Calu3 (cell line): ENCODE results near the gene CSRP3. TPM values are rescaled to one million over a fixed set of nuclear protein-coding genes. Genes with fewer than 3 reads are reported as not detected.

ENCODE experiments used
- BruUV-seq: library from RNA; stranded (reverse); fragments of 400-500 nt; replicated peaks from 2 replicates; lab custom pipeline; 2021; lab: Mats Ljungman, UMichigan
- CTCF ChIA-PET: fragments of 300-600 bp; sonication (Branson Sonifier 250); formaldehyde crosslinking; loops from one replicate; lab custom pipeline; 2022; ENCODE audit warnings: antibody characterized with exemption; lab: Charles Lee
- DNase-seq: peaks from one replicate; pipeline ENCODE4 v3.0.0; 2022
- H3K27ac Mint-ChIP-seq: one replicate; pipeline ENCODE4 v1.8.0; 2022; ENCODE audit warnings: mixed read lengths; ENCODE audit not compliant: unreplicated experiment
- H3K27me3 Mint-ChIP-seq: one replicate; pipeline ENCODE4 v1.8.0; 2022; ENCODE audit warnings: mixed read lengths; ENCODE audit not compliant: unreplicated experiment
- H3K36me3 Mint-ChIP-seq: one replicate; pipeline ENCODE4 v1.8.0; 2022; ENCODE audit warnings: mild to moderate bottlenecking, moderate library complexity, mixed read lengths; ENCODE audit not compliant: insufficient read depth, unreplicated experiment
- H3K4me1 Mint-ChIP-seq: one replicate; pipeline ENCODE4 v1.8.0; 2022; ENCODE audit warnings: mild to moderate bottlenecking, low read depth, mixed read lengths; ENCODE audit not compliant: unreplicated experiment
- H3K4me3 Mint-ChIP-seq: one replicate; pipeline ENCODE4 v1.8.0; 2022; ENCODE audit warnings: mild to moderate bottlenecking, low read depth, moderate library complexity, mixed read lengths; ENCODE audit not compliant: unreplicated experiment
- H3K9me3 Mint-ChIP-seq: one replicate; pipeline ENCODE4 v1.8.0; 2022; ENCODE audit warnings: low read depth, mixed read lengths; ENCODE audit not compliant: unreplicated experiment
- intact Hi-C: fragments of 100-400 bp; cut with micrococcal nuclease; formaldehyde crosslinking; loops from one replicate; pipeline ENCODE4 v1.10.0; 2022; ENCODE audit not compliant: unreplicated experiment
- total RNA-seq: library from RNA; stranded (reverse); gene quantifications from 2 replicates; pipeline ENCODE4 v1.2.3, GENCODE V29; 2022
- TF ChIP-seq, protein P1 (sequence below): fragments of 200-600 bp; IDR thresholded peaks from one replicate; pipeline ENCODE4 v1.8.0; 2022; ENCODE audit warnings: antibody characterized with exemption; ENCODE audit not compliant: unreplicated experiment

The CSRP3 gene
- total RNA-seq, 1 experiment from 2014 or later = not detected

GRCh38 chr11:19209617-19210370 is 8.0 kb upstream of the CSRP3 start:
- Mint-ChIP-seq H3K27ac (no peak overlapping the region), H3K9me3 (no peaks in the 10 kb centered on the region), H3K4me3 (no peak overlapping the region), H3K4me1 (no peaks in the 10 kb centered on the region), H3K27me3 (peaks cover 68% of the 10 kb centered on the region), H3K36me3 (no peaks in the 10 kb centered on the region)
- TF ChIP-seq, protein P1, sequence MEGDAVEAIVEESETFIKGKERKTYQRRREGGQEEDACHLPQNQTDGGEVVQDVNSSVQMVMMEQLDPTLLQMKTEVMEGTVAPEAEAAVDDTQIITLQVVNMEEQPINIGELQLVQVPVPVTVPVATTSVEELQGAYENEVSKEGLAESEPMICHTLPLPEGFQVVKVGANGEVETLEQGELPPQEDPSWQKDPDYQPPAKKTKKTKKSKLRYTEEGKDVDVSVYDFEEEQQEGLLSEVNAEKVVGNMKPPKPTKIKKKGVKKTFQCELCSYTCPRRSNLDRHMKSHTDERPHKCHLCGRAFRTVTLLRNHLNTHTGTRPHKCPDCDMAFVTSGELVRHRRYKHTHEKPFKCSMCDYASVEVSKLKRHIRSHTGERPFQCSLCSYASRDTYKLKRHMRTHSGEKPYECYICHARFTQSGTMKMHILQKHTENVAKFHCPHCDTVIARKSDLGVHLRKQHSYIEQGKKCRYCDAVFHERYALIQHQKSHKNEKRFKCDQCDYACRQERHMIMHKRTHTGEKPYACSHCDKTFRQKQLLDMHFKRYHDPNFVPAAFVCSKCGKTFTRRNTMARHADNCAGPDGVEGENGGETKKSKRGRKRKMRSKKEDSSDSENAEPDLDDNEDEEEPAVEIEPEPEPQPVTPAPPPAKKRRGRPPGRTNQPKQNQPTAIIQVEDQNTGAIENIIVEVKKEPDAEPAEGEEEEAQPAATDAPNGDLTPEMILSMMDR = no peak
- intact Hi-C loops = no loop called here
- DNase-seq = no peak
- no TSS peak for BruUV-seq
- CTCF ChIA-PET = no interaction called here

GRCh38 chr11:19208959-19209546 is 7.3 kb upstream of the CSRP3 start:
- Mint-ChIP-seq H3K36me3 (no peaks in the 10 kb centered on the region), H3K27ac (no peak overlapping the region), H3K4me3 (no peak overlapping the region), H3K9me3 (no peaks in the 10 kb centered on the region), H3K4me1 (no peaks in the 10 kb centered on the region), H3K27me3 (peaks cover 61% of the 10 kb centered on the region)
- CTCF ChIA-PET = no interaction called here
- intact Hi-C loops = no loop called here
- BruUV-seq = no TSS peak
- no peak for DNase-seq
- TF ChIP-seq, protein P1 = no peak

DNA sequence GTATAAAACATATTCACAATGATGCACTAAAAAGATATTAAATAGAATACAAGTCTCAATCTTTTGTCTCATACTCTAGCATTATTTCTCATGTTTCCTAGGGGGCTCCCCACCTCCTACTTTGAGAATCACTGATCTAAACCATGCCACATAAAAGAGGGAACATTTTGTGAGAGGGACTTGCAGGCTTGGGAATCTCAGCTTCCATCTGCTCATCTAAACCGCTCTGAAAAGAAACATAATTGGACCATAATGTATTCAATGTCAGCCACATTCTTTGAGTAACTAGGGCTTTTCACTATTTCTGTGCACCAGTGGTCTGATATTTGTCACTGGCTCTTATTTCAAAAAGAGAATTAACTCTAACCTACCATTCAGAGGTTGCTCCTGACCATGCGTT is 6.4 kb upstream of the CSRP3 start:
- intact Hi-C loops = no loop called here
- Mint-ChIP-seq H3K36me3 (no peaks in the 10 kb centered on the region), H3K4me1 (no peaks in the 10 kb centered on the region), H3K9me3 (no peaks in the 10 kb centered on the region), H3K27me3 (peaks cover 52% of the 10 kb centered on the region), H3K4me3 (no peak overlapping the region), H3K27ac (no peak overlapping the region)
- DNase-seq = no peak
- TF ChIP-seq, protein P1 = no peak
- BruUV-seq = no TSS peak
- CTCF ChIA-PET = no interaction called here

- H3K27me3 Mint-ChIP-seq = peaks cover 43% of the 10 kb centered on the region
- TF ChIP-seq, protein P1 = no peak
- no peak for DNase-seq
- intact Hi-C loops = no loop called here
- BruUV-seq = no TSS peak
- peaks cover 4% of the 10 kb centered on the region for H3K36me3 Mint-ChIP-seq
- H3K27ac Mint-ChIP-seq = no peak overlapping the region
- H3K4me3 Mint-ChIP-seq = no peak overlapping the region
- CTCF ChIA-PET = no interaction called here
- peaks cover 11% of the 10 kb centered on the region for H3K4me1 Mint-ChIP-seq
- no peaks in the 10 kb centered on the region for H3K9me3 Mint-ChIP-seq
These were observed 3.1 kb upstream of the CSRP3 start for GRCh38 chr11:19204836-19205235.
